Thymus (tissue), 11 donors: Measurements from ENCODE around the gene DPP6. TPM values are rescaled to one million over a fixed set of nuclear protein-coding genes. Genes with fewer than 3 reads are reported as not detected.
"Not testable (repeated sequence)": the region's sequence is repeated elsewhere in the genome, so short reads cannot be mapped to it uniquely, and the experiment has no call there.

Experiments
- DNase-seq, 9 donors: peaks; one replicate each; pipeline ENCODE4 v3.0.0-alpha.2; 2013; ENCODE audit warnings: low spot score in 9 of 9, low read depth in 6 of 9, missing footprints in 1 of 9
- H3K27ac ChIP-seq, 2 donors: one replicate each; pipeline ENCODE4 v1.5.1; 2013; ENCODE audit warnings: control low read depth in 1 of 2, low read depth in 1 of 2, low read length in 1 of 2, mild to moderate bottlenecking in 1 of 2, moderate library complexity in 1 of 2
- H3K27me3 ChIP-seq, 2 donors: one replicate each; pipeline ENCODE4 v1.5.1; 2013; ENCODE audit warnings: low read length in 1 of 2; ENCODE audit not compliant: control insufficient read depth in 2 of 2, insufficient read depth in 1 of 2
- H3K36me3 ChIP-seq, 2 donors: one replicate each; pipeline ENCODE4 v1.5.1; 2013; ENCODE audit warnings: low read length in 1 of 2, mild to moderate bottlenecking in 1 of 2, moderate library complexity in 1 of 2; ENCODE audit not compliant: control insufficient read depth in 2 of 2, insufficient read depth in 2 of 2
- H3K4me1 ChIP-seq, 2 donors: one replicate each; pipeline ENCODE4 v1.5.1; 2013; ENCODE audit warnings: low read length in 2 of 2; ENCODE audit not compliant: control insufficient read depth in 2 of 2, insufficient read depth in 2 of 2
- H3K4me3 ChIP-seq, 2 donors: one replicate each; pipeline ENCODE4 v1.5.1; 2013; ENCODE audit warnings: low read length in 2 of 2, control low read depth in 1 of 2, mild to moderate bottlenecking in 1 of 2
- H3K9me3 ChIP-seq, 2 donors: one replicate each; pipeline ENCODE4 v1.5.1; 2013; ENCODE audit warnings: low read length in 1 of 2, mild to moderate bottlenecking in 1 of 2; ENCODE audit not compliant: control insufficient read depth in 2 of 2, insufficient read depth in 1 of 2
- WGBS: extraction: QIAGEN DNeasy Blood & Tissue Kit; methylation state at CpG from one replicate; pipeline ENCODE4 v1.1.7; 2013; 5-methylcytosine and 5-hydroxymethylcytosine counted together
- polyA plus RNA-seq: library from polyadenylated mRNA; stranded (reverse); fragments of 200-250 nt; gene quantifications from one replicate; pipeline ENCODE4 v1.2.3, GENCODE V29; 2013
- total RNA-seq: library from RNA; stranded (reverse); fragments of 120-200 nt; gene quantifications from one replicate; pipeline ENCODE4 v1.2.4, GENCODE V29; 2013
- donor health status: healthy.

Gene DPP6
- total and polyA plus RNA-seq, 2 donors: 0.75 to 4.5 TPM

GRCh38 chr7:154666768-154667167 is 614.6 kb downstream of the DPP6 start:
- Histone ChIP-seq H3K36me3 (no peaks in the 10 kb centered on the region), H3K27ac (no peak overlapping the region), H3K27me3 (no peaks in the 10 kb centered on the region), H3K4me3 (no peak overlapping the region), H3K9me3 (peaks cover 0 to 10% of the 10 kb centered on the region in 2 donors), H3K4me1 (no peaks in the 10 kb centered on the region)
- DNase-seq: no peak
- 95% methylated on average over 1 of the region's 1 CpG for WGBS

GRCh38 chr7:154672659-154673415 is 620.6 kb downstream of the DPP6 start:
- WGBS: 96% methylated on average over 4 of the region's 4 CpGs
- Histone ChIP-seq H3K27ac (no peak overlapping the region), H3K4me3 (no peak overlapping the region), H3K27me3 (no peaks in the 10 kb centered on the region), H3K36me3 (no peaks in the 10 kb centered on the region), H3K9me3 (peaks cover 0 to 7% of the 10 kb centered on the region in 2 donors), H3K4me1 (no peaks in the 10 kb centered on the region)
- no peak for DNase-seq

- Histone ChIP-seq H3K4me3 (no peak overlapping the region), H3K4me1 (no peaks in the 10 kb centered on the region), H3K27ac (no peak overlapping the region), H3K9me3 (peaks cover 0 to 7% of the 10 kb centered on the region in 2 donors), H3K27me3 (no peaks in the 10 kb centered on the region), H3K36me3 (no peaks in the 10 kb centered on the region)
- no peak for DNase-seq
- 93% methylated on average over 6 of the region's 6 CpGs for WGBS
Observed at GRCh38 chr7:154674191-154674590, 622.0 kb downstream of the DPP6 start.

GRCh38 chr7:154675560-154675959 is 623.4 kb downstream of the DPP6 start:
- no peak for DNase-seq
- 92% methylated on average over 10 of the region's 10 CpGs for WGBS

DNA sequence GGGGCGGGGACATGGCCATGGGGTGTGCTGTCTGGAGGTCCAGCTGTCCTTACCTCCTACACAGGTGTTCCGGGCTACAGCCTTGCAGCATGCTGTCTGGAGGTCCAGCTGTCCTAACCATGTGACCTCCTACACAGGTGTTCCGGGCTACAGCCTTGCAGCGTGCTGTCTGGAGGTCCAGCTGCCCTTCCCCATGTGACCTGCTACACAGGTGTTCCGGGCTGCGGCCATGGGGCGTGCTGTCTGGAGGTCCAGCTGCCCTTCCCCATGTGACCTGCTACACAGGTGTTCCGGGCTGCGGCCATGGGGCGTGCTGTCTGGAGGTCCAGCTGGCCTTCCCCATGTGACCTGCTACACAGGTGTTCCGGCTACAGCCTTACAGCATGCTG is 623.8 kb downstream of the DPP6 start:
- H3K9me3 ChIP-seq, H3K27ac ChIP-seq, H3K4me3 ChIP-seq, H3K36me3 ChIP-seq, H3K4me1 ChIP-seq, H3K27me3 ChIP-seq, DNase-seq: not testable (repeated sequence)
- 90% methylated on average over 11 of the region's 11 CpGs for WGBS

More at GRCh38 chr7:154675560-154675959, 623.4 kb downstream of the DPP6 start:
- Histone ChIP-seq H3K27ac (no peak overlapping the region), H3K27me3 (no peaks in the 10 kb centered on the region), H3K9me3 (peaks cover 1 to 7% of the 10 kb centered on the region in 2 donors), H3K36me3 (no peaks in the 10 kb centered on the region), H3K4me1 (no peaks in the 10 kb centered on the region), H3K4me3 (no peak overlapping the region)

DNA sequence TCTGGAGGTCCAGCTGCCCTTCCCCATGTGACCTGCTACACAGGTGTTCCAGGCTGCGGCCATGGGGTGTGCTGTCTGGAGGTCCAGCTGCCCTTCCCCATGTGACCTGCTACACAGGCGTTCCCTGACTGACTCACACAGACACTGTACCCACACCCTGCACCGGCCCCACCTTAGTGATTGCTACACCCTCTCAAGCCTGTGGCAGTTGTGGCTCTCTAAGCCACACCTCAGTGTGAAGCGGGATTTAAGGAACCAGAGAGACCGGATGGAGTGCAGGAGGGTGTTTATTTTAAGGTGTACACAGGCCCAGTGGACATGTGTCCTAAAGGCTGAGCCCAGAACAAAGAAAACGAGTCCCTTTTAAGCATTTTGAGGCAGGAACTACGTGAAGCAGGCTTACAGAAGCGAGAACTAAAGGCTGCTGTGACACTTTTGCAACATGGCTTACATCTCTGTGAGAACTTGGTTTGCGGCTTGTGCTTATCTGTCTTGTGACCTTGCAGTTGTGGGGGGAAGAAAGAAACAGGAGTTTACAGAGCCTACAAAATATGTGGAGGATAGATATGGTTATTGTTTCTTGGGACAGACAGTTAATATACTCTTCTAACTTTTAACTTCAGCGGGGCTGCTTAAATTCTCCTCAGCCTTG is 624.4 kb downstream of the DPP6 start:
- WGBS: 87% methylated on average over 10 of the region's 10 CpGs
- Histone ChIP-seq H3K27me3 (no peaks in the 10 kb centered on the region), H3K4me1 (no peaks in the 10 kb centered on the region), H3K4me3 (no peak overlapping the region), H3K36me3 (no peaks in the 10 kb centered on the region), H3K27ac (no peak overlapping the region), H3K9me3 (peaks cover 1 to 7% of the 10 kb centered on the region in 2 donors)
- DNase-seq: no peak

DNA sequence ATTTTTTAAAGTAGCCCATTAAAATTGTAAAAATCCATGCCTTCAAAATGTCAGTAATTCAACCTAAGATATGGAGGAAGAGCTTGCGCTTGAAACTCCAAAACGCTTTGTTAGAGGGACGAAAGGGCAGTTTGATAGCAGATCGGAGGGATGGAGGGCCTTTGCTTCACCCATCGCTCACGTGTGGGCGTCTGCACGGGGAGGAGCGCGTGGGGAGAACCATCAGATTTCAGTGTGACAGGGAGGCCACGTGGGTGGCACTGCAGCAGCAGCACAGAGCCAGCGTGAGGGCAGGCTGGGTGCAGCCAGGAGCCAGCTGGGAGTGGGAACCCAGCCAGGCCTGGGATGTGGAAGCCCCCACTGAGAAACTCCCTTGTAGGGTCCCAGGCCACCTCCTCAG is 625.3 kb downstream of the DPP6 start:
- Histone ChIP-seq H3K27me3 (no peaks in the 10 kb centered on the region), H3K4me3 (no peak overlapping the region), H3K4me1 (no peaks in the 10 kb centered on the region), H3K9me3 (peaks cover 1 to 7% of the 10 kb centered on the region in 2 donors), H3K27ac (no peak overlapping the region), H3K36me3 (no peaks in the 10 kb centered on the region)
- WGBS: 90% methylated on average over 12 of the region's 12 CpGs
- DNase-seq: no peak

DNA sequence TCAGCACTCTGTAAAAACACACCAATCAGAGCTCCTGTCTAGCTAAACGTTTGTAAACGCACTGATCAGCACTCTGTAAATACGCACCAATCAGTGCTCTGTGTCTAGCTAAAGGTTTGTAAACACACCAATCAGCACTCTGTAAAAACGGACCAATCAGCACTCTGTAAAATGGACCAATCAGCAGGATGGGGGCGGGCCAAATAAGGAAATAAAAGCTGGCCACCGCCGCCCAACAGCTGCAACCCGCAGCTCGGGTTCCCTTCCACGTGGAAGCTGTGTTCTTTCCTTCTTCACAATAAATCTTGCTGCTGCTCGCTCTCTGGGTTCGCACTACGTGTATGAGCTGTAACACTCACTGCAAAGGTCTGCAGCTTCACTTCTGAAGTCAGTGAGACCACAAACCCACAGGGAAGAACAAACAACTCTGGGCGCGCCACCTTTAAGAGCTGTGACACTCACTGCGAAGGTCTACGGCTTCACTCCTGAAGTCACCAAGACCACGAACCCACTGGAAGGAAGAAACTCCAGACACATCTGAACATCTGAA is 625.9 kb downstream of the DPP6 start:
- H3K36me3 ChIP-seq, DNase-seq, H3K4me1 ChIP-seq, H3K27me3 ChIP-seq, H3K4me3 ChIP-seq, H3K27ac ChIP-seq, H3K9me3 ChIP-seq: not testable (repeated sequence)
- WGBS: 92% methylated on average over 18 of the region's 18 CpGs

DNA sequence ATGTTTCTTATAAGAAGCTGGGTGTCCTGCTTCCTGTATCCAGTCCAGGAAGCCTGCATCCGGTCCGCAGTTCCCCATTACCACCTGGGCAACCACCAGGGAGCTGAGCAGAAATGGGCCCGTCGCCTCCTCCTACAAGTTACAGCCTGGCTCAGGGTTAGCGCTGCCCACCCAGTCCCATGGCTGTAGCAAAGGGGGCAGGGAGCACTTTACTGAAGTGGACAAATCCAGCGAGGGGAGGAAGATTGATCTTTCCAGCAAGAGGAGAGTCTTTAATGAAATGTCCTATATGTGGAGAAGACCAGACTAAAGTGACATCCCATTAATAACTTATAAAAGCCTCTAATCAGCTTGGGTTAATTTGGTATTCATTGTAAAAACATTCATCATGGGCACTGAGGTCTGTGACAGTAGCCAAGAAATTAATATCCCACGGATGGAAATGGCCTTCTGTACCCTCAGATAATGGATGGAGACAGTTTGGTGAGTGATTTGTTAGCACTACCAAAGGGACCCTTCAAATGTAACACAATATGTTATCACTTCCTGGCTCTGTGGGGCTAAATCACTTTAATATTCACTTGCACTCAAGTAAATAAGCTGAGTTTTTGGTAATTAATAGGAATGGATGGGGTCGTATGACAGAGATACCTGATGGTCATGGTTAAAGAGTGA is 627.3 kb downstream of the DPP6 start:
- Histone ChIP-seq H3K27me3 (no peaks in the 10 kb centered on the region), H3K4me3 (no peak overlapping the region), H3K27ac (no peak overlapping the region), H3K36me3 (no peaks in the 10 kb centered on the region), H3K9me3 (peaks cover 1 to 7% of the 10 kb centered on the region in 2 donors), H3K4me1 (no peaks in the 10 kb centered on the region)
- WGBS: 88% methylated on average over 8 of the region's 8 CpGs
- no peak for DNase-seq
